NCI-H2196 (cell line): Measurements from ENCODE around the gene NRXN3.

Experiments used
- DNase-seq: peaks from one replicate; lab custom pipeline; 2025; ENCODE audit not compliant: unreplicated experiment; lab: John Stamatoyannopoulos, UW

NRXN3 gene

DNA sequence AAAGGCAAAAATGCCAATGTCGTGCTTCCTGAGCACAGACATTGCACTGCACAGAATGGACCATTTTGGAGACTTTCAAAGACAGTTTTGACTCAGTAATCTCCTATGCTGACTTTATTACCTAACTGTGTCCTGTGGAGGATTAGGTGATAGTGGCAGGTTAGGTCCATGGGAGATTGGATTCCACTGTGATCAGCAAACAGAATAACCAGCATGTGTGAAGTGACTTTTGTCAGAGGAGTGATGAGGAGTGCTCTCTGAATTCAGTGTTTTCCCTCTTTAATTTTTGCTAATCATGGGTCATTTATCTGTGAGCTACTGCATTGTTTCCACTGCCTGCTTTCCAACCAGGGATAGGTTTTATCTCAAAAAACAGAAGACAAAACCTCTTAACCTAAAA, 1378.7 kb downstream of the NRXN3 start:
- no peak for DNase-seq

DNA sequence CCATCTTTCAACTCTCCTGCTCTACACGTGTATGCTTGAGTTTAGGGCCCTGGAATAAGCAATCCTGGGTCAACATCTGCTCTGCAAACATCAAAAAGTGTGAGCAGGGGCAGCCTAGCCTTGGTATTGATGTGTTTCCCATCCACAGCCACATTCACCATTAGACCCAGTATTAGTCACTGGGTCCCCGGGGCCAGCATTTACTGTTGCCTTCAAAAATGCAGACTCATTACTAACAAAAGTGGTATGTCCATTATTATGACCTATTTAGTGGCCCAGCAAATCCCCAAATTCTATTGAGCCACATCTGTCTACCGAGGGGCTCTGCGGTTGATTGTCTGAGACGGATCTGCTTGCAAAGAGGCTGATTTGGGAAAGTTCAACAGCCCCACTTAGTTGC, 1379.3 kb downstream of the NRXN3 start:
- no peak for DNase-seq

DNA sequence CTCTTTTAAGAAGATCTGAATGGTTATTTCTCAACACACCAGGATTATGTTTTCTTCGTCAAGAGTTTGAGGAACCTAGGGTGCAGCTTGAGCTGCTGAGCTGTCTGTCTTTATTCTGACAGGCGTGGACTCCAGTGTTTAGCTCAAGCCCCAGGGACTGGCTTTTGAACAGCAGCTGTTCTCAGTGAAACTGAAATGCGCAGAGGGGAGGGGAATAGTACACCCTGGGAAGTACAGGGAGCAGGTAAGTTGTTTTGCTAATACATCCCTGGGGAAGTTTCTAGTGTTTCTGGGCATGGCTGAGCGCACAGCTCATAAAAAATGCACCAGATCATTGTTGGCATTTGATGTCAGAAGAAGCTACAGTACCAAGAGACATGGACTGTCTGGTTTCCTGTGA, 1381.3 kb downstream of the NRXN3 start:
- no peak for DNase-seq

DNA sequence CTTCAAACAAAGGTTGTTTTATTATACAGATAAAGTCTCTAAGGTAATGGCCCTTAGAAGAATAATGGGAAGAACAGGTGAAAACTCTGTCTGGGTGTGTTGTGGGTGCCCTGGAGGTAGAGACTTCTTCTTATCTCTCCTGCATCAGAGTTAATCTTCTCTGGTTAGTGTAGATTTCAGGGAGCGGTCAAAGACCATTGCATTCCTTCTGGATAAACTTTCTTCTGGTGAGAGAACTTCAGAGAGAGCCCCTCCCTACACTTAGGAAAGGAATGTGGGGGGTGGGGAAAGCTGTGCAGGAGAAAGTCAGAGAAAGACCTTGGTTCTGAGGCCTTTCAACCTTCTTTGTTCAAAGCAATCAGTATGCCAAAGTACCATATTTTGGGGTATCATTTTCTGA, 1382.6 kb downstream of the NRXN3 start:
- no peak for DNase-seq

DNA sequence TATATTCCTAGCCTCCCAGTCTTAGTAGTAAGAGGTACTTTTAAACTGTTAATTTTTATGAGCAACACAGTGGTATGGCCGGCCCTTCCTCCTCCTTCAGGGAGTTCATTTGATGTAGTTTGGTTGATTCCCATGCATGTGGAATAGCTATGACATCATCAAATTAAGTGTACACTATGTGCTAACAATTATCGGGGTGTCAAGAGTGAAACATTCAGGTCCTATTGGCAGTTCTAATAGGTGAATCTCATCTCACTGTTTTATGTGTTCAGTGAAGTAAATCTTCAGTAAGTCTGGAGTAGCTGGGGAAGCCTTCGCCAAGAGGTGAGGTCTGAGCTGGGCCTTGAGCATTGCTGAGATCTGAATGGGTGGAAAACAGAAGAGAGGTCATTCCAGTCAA, 1384.6 kb downstream of the NRXN3 start:
- no peak for DNase-seq

DNA sequence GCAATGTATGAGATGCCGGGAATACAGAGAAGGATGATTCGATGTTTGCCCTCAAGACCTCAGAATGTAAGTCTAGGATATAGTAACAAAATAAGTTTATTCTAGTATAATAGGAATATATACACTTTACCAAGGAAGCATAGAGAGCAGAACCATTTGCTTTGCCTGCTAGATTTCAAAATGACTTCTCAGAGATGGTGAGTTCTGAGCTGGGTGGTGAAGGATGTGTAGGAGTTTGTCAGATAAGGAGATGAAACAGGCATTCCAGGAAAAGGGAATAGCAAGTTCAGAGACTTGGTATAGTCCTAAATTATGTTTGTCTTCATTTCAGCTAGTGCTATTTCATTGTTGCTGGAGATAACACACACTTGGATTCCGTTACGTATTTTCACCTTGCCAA, 1385.3 kb downstream of the NRXN3 start:
- no peak for DNase-seq

DNA sequence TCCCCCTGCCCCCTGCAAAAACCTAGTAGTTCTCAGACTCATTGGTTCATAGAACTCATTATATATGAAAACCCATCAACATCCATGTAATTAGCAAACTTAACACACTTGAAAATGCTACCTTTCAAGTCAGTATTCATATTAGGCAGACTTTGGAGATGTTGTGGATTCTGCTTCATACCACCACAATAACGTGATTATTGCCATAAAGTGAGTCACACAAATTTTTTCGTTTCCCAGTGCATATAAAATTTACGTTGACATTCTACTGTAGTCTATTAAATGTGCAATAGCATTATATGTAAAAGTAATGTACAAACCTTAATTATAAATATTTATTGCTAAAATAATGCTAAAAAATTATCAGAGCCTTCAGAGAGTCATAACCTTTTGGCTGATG, 1387.1 kb downstream of the NRXN3 start:
- DNase-seq, result no peak

DNA sequence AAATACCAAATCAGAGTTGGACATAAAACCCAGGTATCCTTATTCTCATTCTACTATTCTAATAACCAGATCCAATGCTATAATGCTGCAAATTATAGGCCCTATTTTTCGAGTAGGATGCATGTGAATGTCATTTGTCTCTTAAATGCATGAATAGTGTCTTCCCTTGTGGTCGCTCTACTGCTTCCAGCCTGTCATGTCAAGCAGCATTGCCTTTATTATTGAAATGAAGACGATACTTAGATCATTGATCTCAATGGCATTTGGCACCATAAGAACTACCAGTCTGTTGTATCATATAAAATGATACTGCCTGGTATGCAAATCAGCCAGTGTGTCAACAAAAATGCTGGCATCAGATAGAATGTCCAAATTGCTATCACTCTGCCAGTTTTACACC, 1392.0 kb downstream of the NRXN3 start:
- no peak for DNase-seq

DNA sequence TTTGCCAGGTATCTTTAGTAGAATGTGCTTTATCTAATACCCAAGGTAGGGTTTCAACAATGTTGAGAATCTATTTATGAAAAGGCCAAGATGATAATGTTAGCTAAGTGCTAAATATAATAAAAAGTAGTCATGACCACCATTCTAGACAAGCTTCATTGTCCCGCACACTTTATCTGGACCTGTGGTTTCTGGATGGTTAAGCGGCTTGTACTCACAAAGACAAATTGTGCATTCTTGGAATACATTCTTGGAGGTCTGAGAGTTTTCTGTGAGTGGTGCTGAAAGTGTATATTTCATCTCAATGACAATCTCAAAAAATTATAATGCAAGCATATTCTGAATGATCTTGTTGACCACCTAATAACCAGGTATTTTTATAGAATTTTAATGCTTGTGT, 1394.2 kb downstream of the NRXN3 start:
- DNase-seq, result no peak

DNA sequence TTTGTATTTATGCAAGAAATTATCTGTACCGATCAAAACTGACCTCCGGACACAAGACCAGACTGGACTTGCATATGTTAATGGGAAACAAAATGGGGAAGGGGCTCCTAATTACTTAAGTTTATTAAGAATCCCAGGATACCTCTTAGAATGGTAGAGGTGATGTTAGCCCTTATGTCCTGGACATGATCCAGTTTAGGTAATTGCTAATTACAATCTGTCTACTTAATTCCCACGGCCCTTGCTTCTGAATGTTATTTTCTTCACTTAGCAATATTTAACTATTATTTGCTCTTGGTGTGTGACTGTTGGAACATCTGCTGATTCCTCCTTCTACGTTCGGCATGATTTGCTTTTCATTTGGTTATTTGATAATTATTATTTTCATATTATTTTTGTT, 1397.1 kb downstream of the NRXN3 start:
- no peak for DNase-seq

DNA sequence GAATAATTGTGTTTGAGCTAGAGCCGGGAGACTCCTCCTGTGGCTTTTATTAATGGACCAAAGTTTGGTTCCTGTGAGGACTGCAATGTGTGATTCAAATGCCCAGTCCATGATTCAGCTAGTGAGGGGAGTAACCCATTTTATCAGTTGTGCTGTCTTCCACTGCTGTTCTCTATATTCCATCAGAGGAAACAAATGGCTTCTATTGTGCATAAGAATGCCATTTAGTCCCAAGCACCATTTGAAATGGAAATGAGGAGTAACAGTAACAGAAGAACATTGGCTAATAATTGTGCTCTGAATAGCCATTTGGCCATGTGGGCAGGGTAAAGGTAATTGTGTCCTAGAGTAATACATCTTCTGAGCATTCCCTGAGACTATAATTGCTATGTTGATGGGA, 1398.4 kb downstream of the NRXN3 start:
- DNase-seq, result no peak

DNA sequence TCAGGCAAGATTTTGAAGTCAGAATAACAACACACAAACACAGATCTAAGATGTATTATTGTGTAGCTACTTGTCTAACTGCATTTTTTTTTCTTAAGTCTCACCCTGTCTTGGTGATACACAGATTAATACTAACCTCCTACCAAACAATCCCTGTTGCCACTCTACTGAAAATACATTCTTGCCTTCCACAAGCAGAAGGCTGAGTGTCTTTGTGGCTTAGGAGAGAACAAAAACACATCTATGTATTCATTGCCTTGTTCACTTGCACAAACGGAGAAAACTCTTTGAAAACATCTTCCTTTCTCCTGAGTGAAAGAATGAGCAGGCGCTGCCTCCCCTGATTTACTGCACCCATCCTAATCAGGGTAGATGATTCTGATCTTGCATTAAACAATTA, 1398.9 kb downstream of the NRXN3 start:
- DNase-seq, result no peak

DNA sequence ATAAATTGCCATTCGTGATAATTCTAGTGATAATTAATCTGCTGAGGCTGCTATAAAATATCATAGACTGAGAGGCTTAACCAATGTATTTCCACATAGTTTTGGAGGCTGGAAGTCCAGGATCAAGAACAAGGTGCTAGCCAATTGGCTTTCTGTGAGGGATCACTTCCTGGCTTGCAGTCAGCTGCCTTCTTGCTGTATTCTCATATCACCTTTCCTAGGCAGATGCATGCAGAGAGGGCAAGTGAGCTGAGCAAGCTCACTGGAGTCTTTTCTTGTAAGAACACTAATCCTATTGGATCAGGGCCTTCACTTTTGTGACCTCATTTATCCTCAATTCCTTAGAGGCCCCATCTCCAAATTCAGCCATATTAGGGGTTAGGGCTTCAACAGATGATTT, 1400.5 kb downstream of the NRXN3 start:
- DNase-seq, result no peak

DNA sequence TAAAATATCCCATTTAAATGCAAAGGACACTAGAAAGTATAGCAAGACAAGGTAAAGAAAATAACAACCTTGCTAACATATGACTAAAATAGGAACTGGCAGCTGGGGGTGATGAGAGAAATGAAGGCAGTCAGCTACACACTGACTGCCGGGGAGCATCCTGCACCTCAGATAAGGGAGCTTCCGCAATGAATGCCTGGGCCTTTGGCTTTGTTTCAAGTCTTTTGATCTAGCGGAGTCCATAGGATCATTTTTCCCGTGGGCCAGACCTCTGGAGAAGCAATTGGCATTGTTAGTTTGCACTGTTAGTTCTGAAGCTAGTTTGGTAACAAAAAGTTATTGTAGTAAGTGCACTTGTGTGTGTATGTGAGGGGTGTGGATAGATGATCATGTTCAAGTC, 1401.2 kb downstream of the NRXN3 start:
- no peak for DNase-seq

DNA sequence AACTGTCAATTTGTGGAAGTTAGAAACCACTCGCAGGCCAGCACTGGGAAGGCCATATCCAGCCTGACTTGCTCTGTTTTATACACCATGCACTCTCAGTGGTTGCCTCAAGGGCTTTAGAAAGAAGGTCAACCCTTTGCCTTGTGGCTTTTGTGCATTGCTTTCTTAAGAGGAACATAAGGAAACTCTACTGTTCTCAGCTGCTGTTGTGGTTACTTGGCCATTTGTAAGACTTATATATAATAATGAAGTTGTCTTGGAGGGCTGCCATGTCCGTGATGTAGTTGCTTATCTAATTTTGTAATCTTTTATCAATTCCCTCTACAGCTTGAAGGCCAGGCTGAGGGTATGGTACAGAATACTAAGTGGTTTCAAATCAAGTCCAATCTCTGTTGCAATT, 1403.3 kb downstream of the NRXN3 start:
- no peak for DNase-seq

DNA sequence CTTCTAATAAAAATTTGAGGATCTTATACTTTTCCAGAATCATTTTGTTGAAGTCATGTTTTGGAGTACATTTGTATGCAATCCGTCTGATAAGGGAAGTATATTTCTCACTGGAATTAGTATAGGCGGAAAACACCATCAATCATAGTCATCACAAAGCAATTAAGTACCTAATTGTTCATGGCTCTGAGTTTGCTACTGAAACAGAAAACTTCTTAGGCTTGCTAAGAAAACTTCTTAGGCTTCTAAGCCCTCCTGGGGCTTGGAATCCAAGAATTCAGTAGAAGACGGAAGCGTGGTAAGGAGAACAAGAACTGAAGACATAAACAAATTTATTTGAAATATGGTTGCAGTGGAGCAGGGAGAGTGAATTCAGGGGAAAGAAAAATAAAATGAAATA, 1404.9 kb downstream of the NRXN3 start:
- no peak for DNase-seq

DNA sequence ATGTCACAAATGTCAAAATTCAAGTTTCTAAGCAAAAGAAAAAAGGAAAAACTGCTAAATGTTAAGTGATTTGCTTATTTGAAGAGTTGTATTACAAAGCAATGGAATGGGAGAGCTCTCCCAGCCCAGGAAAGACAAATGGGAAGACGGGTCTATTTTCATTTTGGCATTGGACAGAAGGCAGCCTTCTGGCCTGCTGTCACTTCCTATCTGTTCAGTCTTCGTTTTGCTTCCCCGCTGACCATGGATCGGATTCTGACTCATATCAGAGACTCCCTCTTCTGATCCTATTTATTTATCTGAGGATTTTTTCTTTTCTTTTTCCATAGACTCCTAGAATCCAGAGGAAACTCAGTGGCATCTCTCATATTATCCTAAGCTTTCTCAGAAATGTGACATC, 1406.3 kb downstream of the NRXN3 start:
- DNase-seq, result no peak

DNA sequence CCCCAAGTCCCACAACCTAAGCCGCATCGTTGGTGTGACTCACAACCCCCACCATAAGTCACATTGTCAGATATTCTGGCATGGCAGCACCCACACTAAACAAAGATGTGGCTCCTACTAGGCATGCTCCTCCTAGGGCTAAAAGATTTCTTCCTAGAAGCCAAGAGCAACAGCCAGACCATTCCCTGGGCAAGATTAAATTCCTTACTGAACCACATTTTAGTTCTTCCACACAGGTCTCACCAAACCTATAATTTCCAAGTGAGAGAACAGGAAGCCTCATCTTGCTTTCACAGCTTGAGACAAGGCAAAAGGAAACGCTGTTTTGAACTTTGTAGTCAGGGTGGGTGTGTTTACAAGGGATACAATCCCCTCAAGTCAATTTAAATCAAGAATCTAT, 1408.3 kb downstream of the NRXN3 start:
- no peak for DNase-seq

DNA sequence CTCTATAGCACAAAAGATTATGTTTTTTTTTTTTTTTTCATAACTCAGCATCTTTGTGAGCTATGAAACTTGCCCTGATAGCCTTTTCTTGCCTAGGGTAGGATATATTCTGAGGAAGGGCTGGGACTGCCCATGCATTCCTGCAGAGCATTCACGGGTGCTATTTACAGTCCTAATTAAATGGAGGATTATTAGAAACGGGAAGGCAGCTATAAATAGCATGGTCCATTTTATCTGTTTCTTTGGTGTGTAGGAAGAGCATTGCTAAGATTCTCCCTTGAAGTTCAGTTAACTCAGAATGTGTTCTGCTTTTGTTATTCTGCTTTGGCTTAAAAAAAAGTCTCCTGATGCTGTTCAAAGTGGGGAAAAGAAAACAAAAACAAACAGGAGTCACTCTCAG, 1410.2 kb downstream of the NRXN3 start:
- DNase-seq, result no peak

DNA sequence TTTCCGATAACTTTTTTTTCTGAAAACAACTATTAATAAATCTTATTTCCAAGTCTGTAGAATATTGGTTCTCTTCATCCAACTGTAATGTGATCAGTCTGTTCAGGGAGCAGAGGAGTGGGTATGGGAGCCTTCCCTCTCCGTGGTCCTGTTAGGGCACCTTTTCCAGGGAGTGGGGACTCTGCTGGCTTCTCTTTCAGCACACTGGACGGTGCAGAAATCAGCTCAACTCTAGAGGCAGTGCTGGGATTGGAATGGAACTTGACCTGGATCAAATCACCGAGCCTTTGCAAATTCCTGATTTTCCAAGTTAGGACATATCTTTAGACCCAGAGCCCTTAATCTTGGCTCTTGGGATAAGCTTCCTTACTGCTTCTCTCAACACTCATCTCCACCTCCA, 1410.7 kb downstream of the NRXN3 start:
- no peak for DNase-seq

DNA sequence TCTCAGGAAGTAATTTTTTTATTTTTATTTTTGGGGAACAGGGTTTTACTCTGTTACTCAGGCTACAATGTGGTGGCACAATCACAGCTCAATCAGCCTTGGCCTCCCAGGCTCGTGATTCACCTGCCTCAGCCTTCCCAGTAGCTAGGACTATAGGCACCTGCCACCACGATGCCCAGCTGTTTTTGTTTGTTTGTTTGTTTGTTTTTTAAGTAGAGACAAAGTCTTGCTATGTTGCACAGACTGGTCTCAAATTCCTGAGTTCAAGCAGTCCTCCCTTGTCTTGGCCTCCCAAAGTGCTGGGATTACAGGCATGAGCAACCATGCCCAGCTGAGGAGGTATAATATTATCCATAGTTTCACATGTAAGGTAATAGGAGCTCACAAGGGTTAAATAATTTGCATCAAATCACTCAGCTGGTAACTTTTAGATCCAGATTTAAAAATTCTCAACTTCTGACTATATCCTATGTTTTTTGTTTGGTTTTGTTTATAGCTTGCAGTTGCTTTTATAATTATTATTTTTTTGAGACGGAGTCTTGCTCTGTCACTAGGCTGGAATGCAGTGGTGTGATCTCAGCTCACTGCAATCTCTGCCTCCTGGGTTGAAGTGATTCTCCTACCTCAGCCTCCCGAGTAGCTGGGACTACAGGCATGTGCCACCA, 1411.9 kb downstream of the NRXN3 start:
- no peak for DNase-seq

DNA sequence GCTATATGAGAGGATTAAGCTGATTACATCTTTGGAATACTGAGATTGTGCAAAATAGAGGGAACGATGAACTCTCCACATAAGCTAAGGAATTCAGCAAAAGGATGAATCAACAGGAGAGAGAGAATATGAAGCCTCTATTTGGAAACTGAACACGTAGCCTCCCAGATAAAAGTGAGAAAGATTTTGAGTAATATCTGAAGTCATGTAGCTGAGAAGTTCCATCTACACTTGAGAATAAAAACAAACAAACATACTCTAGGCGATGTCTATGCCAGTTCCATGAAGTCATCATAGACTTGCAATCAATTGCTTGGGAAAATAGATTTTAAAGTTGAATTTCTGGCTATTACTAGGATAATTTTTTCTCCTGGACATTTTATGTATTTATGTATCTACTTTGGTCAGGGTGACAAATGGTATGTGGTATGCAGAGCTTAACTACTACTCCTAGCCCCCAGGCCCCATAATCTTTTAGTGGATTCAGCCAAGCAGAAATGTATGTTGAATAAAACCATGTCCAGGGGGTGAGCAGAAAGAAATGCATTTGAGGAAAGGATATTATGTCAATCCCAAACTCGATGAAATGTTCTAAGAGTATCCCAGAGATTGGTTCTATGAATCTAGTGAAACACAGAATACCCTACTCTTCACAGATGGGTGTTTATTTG, 1413.7 kb downstream of the NRXN3 start:
- no peak for DNase-seq

DNA sequence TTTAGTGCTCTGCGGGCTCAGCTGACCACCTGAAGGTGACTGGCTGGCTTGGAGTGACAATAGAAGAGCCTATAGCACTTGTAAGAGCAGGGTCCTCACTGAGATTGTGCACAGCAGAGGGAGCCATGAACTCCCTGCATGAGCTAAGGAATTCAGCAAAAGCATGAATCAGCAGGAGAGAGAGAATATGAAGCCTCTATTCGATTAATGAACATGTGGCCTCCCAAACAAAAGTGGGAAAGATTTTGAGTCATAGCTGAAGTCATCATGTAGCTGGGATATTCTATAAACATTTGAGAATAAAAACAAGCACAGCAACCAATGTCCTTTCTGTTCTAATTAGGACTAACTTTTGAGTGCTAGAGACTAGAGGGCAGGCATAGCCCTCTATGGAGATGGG, 1414.5 kb downstream of the NRXN3 start:
- DNase-seq, result no peak
